Islet precursor cell (in vitro differentiated cells): ENCODE measurements around the gene CACNA1C.

Experiments
- DNase-seq: peaks from one replicate; pipeline ENCODE4 v3.0.0-alpha.2; 2018

Gene CACNA1C

GRCh38 chr12:2263901-2264300 is 211.1 kb downstream of the CACNA1C start:
- no peak for DNase-seq

GRCh38 chr12:2264651-2265232 is 212.0 kb downstream of the CACNA1C start:
- peak; percentile 94 for DNase-seq

DNA sequence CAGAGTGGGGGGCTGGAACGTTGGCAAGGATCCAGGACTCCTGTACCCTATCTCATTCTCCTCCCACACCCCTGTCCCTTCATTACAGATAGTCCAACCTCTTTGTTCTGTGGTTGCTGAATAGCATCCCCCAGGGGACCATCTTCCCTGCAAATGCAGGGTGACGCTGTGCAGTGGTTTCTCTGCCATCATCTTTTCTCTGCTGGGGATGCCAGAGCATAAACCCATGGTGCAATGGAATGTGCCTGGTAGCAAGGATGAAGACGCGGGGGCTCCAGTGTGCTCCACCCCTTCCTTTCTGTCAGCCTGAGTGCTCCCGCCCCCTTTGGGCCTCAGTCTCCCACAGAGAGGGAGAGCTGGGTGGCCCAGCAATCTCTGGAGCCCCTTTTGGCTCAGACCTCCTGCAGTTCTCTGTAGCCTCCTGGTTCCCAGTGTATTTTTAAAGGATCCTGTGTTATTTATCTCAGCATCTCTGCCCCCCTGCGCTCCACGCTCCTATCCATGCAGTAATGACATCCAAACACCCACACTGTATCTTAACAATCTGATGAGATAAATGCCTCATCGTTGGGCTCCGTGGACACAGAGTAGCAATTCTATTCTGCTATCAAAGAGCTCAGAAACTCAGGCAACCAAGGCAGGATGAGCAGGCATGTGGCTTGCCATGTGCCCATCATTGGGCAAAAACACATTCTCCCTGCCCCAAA is 212.8 kb downstream of the CACNA1C start:
- no peak for DNase-seq

DNA sequence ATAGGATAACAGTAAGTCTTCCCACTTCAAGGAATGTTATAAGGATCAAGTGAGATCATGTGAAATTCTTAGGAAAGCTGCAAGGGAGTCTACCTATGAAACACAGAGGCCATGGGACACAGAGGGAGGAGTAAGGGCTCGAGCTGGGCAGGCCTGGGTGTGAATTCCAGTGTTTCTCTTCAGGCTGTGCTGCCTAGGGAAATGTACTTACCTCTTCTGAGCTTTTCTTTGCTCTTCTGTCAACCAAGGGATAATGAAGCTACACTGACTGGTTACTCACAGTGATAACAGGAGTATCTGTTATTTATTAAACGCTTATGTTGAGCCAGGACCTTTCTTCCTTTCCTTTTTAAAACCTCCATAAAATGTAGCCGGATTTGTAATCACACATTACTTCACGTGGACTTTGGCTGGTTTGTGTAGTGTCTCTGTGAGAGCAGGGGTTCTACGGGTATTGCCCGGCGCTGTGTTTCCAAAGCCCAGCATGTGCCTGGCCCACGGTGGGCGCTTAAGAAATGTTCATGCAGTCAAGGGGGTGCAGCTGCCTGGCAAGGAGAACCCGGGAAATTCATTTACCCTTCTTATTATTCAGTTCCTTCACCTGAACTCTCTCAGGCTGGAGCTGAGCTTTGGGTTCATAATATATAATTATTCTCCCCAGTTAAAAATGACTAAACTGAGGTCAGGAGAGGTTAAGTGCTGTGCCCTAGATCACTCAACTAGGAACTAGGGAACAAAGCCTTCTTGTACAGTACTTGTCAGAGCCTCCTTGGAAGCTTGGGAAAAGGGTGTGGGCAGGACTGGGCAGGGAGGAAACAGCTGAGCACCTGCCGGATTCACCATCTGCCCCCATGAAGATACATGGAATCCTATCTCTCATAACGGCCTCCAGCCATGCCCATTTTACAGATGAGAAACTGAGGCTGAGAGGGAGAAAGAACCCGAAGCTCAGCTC is 214.2 kb downstream of the CACNA1C start:
- no peak for DNase-seq

- peak; percentile 92 for DNase-seq
Measured at GRCh38 chr12:2267703-2268470, 215.1 kb downstream of the CACNA1C start.

GRCh38 chr12:2268471-2269286 is 215.9 kb downstream of the CACNA1C start:
- DNase-seq, result no peak

GRCh38 chr12:2270846-2271245 is 218.1 kb downstream of the CACNA1C start:
- DNase-seq, result no peak

DNA sequence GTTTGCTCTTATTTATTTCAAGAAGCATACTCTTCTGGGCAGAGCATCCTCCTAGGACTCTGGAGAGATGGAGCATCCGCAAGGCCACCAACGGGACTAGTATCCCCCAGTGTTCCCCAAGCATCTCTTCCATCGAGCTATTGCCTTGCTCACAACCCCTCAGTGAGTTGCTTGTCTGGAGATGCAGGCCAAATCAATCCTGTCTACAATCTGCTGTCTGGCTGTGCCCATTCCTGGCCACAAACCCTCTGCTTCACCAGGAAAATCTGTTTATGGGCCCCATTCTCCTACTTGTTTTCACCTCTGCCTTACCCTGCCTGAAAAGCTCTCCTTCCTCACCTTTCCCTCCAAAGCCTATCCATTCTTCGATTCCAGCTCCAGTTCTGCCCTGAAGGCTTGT is 219.2 kb downstream of the CACNA1C start:
- no peak for DNase-seq

DNA sequence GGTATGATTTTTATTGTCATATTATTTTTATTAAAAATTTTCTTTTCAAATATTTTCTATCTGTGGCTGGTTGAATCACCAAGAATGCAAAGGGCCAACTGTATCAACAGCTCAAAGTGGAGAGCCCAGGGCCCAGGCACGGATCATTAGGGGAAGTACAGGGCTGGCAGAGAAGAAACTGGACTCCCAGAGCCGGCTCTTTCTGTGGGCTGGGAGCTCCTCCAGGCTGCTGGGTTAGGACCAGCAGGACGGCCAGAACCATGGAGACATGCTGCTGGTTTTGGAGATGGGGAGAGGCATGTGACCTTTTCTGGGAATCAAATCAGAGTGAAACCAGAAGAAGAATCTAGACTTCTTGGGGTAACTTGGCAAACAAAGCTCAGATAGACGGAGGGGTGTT is 220.5 kb downstream of the CACNA1C start:
- DNase-seq, result no peak

DNA sequence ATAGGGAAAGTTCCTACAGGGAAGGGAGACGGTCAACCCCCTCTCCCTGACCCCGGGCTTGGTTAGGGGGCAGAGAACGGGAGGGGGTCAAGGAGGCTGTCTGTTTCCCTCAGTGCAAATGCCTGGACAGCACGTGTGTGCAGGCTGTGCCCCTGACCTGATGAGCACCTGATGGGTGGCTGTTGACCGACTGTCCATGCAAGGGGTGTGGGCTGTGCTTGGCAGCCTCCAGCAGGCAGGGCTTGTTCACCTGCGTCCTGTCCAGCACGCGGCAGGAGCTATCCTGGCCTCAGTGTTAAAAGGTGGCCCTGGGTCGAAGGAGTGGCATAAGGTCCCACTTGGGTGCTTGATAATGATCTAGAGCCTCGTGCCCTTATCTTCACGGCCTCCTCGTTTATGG is 221.0 kb downstream of the CACNA1C start:
- no peak for DNase-seq

DNA sequence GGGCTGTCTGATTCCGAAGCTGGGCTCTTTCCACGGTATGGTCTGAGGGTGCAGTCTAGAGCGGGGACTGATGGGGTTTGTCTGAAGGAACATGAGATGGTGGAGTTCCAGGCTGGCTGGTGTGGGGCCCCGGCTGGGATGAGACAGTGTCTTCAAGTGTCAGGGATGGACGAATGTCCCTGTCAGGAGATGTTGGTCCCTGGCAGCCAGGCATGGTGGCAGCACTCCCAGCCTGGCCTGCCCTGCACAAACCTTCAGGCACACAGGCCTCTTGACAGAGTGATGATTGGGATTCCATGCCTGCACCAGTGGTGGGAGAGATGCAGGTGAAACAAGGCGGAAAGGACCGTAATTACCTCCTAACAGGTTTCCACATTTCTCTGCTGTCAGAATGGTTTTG is 221.9 kb downstream of the CACNA1C start:
- DNase-seq, result no peak

GRCh38 chr12:2276288-2277033 is 223.7 kb downstream of the CACNA1C start:
- no peak for DNase-seq

DNA sequence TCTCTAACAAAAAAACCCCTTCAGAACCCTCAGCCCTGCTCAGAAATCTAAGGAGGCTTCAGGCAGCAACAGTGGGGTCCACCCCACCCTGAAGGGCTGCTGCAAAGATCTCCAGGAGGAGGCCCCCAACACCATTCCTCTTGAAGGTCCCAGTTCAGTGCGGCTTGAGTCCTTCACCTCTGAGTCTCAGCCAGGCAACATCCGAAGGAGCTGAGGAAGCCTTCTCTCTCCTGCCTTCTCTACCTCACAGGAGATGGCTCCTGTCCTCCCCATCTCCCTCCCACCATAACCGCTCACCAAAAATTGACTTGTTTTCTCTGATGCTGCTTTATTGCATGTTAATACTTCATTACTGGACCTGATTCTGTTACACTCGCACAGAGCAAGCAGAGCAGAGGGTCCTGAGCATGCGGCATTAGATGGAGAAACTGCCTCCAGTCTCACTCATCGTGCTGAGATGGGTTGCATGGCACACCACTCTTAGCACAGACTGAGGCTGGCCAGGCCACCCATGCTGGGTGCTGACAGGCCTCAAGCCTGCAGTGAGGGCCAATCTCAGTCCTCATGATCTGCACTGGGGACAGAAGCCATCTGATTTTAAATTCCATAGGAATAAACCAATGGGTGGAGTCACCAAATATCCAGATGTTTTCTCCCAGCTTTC is 224.8 kb downstream of the CACNA1C start:
- DNase-seq, result no peak

DNA sequence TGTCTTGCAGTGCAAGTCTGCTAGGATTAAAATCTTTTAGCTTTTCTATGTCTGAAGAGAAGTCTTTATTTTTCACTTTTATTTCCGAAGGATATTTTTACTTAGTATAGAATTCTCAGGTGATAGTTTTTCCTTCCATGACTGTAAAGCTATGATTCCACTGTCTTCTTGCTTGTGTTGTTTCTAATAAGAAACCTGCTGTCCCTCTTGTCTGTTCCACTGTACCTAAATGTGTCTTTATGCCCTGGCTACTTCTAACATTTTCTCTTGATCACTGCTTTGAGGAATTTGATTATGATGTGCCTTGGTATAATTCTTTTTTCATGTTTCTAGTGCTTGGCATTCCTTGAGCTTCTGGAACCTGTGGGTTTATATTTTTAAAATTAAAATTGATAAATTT is 228.7 kb downstream of the CACNA1C start:
- DNase-seq, result no peak

DNA sequence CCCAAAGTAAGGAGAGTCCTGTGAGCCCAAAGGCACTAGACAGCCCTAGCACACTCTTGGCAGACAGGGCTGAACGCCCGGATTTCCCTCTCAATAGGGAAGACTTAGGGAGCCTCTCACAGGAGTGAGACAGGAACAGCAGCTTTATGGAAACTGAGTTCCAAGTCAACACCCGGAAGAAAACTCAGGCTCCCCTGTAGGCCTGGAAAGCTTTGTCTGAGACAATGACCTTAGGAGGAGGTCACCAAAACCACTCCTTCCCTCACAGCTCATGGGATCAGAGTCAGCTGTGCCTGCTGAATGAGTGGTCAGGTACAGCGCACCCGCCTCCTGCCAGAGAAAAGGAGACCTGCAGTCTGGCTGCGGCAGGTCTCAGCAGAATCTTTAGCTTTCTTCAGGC is 229.5 kb downstream of the CACNA1C start:
- DNase-seq, result no peak

GRCh38 chr12:2283480-2283879 is 230.7 kb downstream of the CACNA1C start:
- DNase-seq, result no peak

DNA sequence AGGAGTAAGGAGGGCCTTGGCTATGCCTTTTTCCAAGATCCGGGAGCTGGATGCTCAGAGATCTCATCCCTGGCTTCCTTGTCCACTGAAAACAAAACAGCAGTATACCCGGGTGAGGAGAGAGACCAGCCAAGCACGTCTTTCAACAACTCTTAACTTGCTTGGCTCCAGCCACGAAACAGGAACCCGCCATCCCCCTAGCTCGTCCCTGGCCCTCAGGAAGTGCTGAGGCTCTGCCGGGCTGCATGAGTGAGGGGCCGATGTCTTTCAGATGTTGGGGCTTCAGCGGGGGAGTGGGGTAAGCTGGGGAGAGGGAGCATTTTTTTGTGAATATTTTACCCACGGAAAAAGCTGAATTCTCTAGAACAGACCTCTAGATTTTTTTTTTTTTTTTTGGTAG is 231.1 kb downstream of the CACNA1C start:
- no peak for DNase-seq

- no peak for DNase-seq
Measured at GRCh38 chr12:2284321-2284813, 231.6 kb downstream of the CACNA1C start.

DNA sequence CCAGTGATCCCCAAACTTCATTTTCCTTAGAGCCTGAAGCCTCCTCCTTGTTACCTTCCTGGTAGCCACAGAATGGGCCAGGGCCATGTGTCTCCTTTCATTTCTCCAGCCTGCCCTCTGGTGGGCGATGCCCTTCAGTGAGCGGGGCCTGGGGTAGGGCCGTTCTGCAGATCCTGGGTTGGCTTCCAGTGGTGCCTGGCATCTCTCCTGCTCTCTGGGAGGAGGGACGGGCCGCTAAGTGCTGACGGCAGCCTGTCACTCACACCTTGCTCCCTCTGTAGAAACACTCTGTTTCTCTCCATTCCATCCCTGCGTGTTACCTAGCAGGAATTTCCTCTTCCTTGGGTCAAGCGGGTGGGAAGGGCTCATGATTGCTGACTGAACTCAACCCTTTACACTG is 232.1 kb downstream of the CACNA1C start:
- peak; percentile 93 for DNase-seq

DNA sequence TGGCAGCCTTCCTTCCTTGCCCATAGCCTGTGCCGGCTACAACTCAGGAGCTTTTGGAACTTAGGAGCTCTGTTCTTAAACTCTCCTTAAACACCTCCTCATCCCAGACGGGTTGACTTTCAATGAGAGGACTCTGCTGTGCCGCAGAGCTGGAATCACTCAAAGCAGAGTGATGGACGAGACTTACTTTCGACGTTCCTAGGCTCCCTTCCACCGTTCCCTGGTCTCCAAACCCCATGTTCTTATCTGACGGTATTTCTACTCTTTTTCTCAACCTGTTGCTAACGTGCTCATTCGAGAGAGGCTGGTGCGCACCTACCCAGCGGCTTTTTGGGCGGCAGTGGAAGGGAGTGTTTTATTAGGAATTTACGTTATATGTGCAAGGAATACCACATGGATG is 232.7 kb downstream of the CACNA1C start:
- no peak for DNase-seq

GRCh38 chr12:2286047-2286446 is 233.3 kb downstream of the CACNA1C start:
- no peak for DNase-seq
